ENCODE measurements around the gene OR10P1.

Gene OR10P1

GRCh38 chr12:55675666-55676065 lies 39.0 kb downstream of the OR10P1 start:
- no peak for DNase-seq
- TF ChIP-seq, protein P1, sequence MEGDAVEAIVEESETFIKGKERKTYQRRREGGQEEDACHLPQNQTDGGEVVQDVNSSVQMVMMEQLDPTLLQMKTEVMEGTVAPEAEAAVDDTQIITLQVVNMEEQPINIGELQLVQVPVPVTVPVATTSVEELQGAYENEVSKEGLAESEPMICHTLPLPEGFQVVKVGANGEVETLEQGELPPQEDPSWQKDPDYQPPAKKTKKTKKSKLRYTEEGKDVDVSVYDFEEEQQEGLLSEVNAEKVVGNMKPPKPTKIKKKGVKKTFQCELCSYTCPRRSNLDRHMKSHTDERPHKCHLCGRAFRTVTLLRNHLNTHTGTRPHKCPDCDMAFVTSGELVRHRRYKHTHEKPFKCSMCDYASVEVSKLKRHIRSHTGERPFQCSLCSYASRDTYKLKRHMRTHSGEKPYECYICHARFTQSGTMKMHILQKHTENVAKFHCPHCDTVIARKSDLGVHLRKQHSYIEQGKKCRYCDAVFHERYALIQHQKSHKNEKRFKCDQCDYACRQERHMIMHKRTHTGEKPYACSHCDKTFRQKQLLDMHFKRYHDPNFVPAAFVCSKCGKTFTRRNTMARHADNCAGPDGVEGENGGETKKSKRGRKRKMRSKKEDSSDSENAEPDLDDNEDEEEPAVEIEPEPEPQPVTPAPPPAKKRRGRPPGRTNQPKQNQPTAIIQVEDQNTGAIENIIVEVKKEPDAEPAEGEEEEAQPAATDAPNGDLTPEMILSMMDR (IDR thresholded peaks at IDR 0.05; ENCODE audit: low read depth, low read length), result no peak
- Histone ChIP-seq H3K27me3 (peaks cover 35% of the 10 kb centered on the region), H3K4me1 (no peaks in the 10 kb centered on the region), H3K9me3 (no peaks in the 10 kb centered on the region), H3K4me3 (ENCODE audit: low read depth, low read length) (no peak overlapping the region), H3K36me3 (no peaks in the 10 kb centered on the region)

DNA sequence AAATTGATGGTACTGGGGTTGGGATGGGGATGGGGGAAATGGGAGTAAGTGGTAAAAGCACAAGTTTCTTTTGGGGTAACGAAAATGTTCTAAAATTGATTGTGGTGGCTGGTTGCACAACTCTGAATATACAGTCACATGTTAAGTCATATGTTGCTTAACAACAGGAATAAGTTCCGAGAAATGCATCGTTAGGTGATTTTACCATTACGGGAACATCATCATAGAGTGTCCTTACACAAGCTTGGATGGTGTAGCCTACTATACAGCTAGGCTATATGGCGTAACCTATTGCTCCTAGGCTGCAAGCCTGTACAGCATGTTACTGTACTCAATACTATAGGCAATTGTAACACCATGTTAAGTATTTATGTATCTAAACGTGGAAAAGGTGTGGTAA lies 40.0 kb downstream of the OR10P1 start:
- DNase-seq, result no peak
- TF ChIP-seq, protein P1 (IDR thresholded peaks at IDR 0.05; ENCODE audit: low read depth, low read length), result no peak
- Histone ChIP-seq H3K27me3 (peaks cover 41% of the 10 kb centered on the region), H3K9me3 (no peaks in the 10 kb centered on the region), H3K36me3 (no peaks in the 10 kb centered on the region), H3K4me1 (no peaks in the 10 kb centered on the region), H3K4me3 (ENCODE audit: low read depth, low read length) (no peak overlapping the region)

DNA sequence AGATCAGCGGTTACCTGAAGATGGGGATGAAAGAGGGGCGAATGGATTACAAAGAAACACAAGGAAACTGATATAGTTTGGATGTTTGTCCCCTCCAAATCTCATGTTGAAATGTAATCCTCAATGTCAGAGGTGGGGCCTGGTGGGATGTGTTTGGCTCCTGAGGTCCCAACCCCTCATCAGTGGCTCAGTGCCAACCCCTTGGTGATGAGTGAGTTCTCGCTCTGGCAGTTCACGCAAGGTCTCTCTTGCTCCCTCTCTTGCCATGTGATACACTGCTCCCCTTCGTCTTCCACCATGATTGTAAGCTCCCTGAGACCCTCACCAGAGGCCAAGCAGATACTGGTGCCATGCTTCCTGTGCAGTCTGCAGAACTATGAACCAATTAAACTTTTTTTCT lies 43.0 kb downstream of the OR10P1 start:
- Histone ChIP-seq H3K4me1 (no peaks in the 10 kb centered on the region), H3K36me3 (no peaks in the 10 kb centered on the region), H3K9me3 (no peaks in the 10 kb centered on the region), H3K4me3 (ENCODE audit: low read depth, low read length) (no peak overlapping the region), H3K27me3 (peaks cover 47% of the 10 kb centered on the region)
- TF ChIP-seq, protein P1 (IDR thresholded peaks at IDR 0.05; ENCODE audit: low read depth, low read length), result no peak
- no peak for DNase-seq

DNA sequence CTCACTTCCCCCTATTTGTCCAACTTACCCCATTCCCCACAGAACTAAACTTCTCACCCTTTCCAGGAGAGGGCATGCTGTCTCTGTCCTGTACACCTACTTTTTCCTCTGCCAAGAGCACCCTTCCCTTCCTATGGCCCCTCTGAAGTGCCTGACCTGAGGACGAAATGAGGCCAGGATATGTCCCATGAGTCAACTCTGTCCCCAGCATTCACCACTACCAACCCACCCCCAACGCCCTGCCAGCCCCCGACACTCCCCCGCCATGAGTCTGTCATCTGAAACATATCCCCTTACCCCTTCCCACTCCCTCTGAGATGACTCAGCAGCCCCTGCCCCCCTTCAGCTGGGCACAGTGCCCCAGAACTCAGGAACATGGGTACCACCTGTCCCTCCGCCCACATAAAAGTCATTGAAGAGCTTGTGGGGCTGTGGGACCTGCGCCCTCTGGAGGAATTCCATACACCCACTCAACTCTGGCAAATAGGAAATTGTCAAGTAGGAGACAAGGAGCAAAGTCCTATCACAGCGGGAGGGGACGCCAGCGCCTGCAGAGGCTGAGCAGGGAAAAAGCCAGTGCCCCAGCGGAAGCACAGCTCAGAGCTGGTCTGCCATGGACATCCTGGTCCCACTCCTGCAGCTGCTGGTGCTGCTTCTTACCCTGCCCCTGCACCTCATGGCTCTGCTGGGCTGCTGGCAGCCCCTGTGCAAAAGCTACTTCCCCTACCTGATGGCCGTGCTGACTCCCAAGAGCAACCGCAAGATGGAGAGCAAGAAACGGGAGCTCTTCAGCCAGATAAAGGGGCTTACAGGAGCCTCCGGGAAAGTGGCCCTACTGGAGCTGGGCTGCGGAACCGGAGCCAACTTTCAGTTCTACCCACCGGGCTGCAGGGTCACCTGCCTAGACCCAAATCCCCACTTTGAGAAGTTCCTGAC lies 44.7 kb downstream of the OR10P1 start:
- Histone ChIP-seq H3K9me3 (no peaks in the 10 kb centered on the region), H3K4me1 (no peaks in the 10 kb centered on the region), H3K4me3 (ENCODE audit: low read depth, low read length) (no peak overlapping the region), H3K27me3 (peaks cover 37% of the 10 kb centered on the region), H3K36me3 (no peaks in the 10 kb centered on the region)
- TF ChIP-seq, protein P1 (IDR thresholded peaks at IDR 0.05; ENCODE audit: low read depth, low read length), result peak; percentile 50
- peak; percentile 24 for DNase-seq

DNA sequence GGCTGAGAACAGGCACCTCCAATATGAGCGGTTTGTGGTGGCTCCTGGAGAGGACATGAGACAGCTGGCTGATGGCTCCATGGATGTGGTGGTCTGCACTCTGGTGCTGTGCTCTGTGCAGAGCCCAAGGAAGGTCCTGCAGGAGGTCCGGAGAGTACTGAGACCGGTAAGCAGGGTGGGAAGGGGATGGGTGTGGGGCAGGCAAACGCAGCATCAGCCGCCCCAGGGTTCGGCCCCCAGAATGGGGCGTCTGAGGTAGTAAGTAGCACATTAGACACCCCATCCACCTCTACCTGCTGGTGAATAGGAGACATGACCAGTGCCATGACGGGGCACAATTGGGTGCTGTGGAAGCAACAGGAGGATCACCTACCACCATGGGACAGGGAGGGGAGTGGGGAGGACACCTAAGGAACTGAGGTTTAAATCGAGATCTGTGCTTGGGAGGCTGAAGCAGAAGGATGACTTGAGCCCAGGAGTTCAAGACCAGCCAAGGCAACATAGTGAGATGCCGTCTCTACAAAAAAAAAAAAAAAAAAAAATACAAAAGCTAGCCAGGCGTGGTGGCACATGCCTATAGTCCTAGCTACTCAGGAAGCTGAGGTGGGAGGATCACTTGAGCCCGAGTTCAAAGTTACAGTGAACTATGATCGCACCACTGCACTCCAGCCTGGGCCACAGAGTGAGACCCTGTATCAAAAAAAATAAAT lies 45.5 kb downstream of the OR10P1 start:
- Histone ChIP-seq H3K4me1 (no peaks in the 10 kb centered on the region), H3K4me3 (ENCODE audit: low read depth, low read length) (no peak overlapping the region), H3K27me3 (peaks cover 31% of the 10 kb centered on the region), H3K9me3 (no peaks in the 10 kb centered on the region), H3K36me3 (no peaks in the 10 kb centered on the region)
- TF ChIP-seq, protein P1 (IDR thresholded peaks at IDR 0.05; ENCODE audit: low read depth, low read length), result no peak
- DNase-seq, result no peak

- no peaks in the 10 kb centered on the region for H3K9me3 ChIP-seq
- H3K4me1 ChIP-seq, result no peaks in the 10 kb centered on the region
- H3K4me3 ChIP-seq (ENCODE audit: low read depth, low read length), result no peak overlapping the region
- peaks cover 31% of the 10 kb centered on the region for H3K27me3 ChIP-seq
- H3K36me3 ChIP-seq, result no peaks in the 10 kb centered on the region
- no peak for DNase-seq
- TF ChIP-seq, protein P1 (IDR thresholded peaks at IDR 0.05; ENCODE audit: low read depth, low read length), result no peak
These were observed 47.0 kb downstream of the OR10P1 start for GRCh38 chr12:55683676-55684075.
